Mucosa of descending colon (tissue), 3 donors: ENCODE measurements around the gene CPB2. TPM values are rescaled to one million over a fixed set of nuclear protein-coding genes. Genes with fewer than 3 reads are reported as not detected.

Source experiments
- ATAC-seq: fragments of 200-7000 bp; cut with Tn5 transposase; one replicate; pipeline ENCODE4 v1.9.1; 2020; ENCODE audit warnings: mild to moderate bottlenecking, moderate library complexity
- DNase-seq, 3 donors: peaks; one replicate each; pipeline ENCODE4 v3.0.0-alpha.2; 2020
- H3K36me3 ChIP-seq: fragments of 200-600 bp; one replicate; pipeline ENCODE4 v1.8.0; 2021; ENCODE audit warnings: low read depth, mild to moderate bottlenecking
- H3K4me1 ChIP-seq: fragments of 200-600 bp; one replicate; pipeline ENCODE4 v1.8.0; 2021; ENCODE audit warnings: low read depth, mild to moderate bottlenecking
- H3K4me3 ChIP-seq: fragments of 200-600 bp; one replicate; pipeline ENCODE4 v1.8.0; 2021; ENCODE audit warnings: mild to moderate bottlenecking
- H3K9me3 ChIP-seq: fragments of 200-600 bp; one replicate; pipeline ENCODE4 v1.8.0; 2021; ENCODE audit warnings: mild to moderate bottlenecking
- CTCF ChIP-seq: fragments of 200-600 bp; IDR thresholded peaks from one replicate; pipeline ENCODE4 v1.8.0; 2022; ENCODE audit warnings: antibody characterized with exemption, mild to moderate bottlenecking
- intact Hi-C, 2 donors: fragments of 100-400 bp; cut with DNase I in 1 of 2; cut with micrococcal nuclease in 1 of 2; formaldehyde crosslinking; loops; one replicate each; pipeline versions ENCODE4 v1.11.0 to v1.11.1; 2022; cut with DNase I, micrococcal nuclease
- total RNA-seq, 3 donors: library from RNA; stranded (reverse); fragmentation: NEBNext Ultra II Directional in 2 of 3; extraction: Animal tissue kit (Norgen Biotek cat#: 25700) in 2 of 3; gene quantifications; one replicate each; pipeline versions ENCODE4 v1.2.1 to v1.2.4, GENCODE V29; 2021 to 2023
- donor health status: DM: no; HTN: no; CAD: no; lungs with moderate emphysema.
- donor health status: DM: no; HTN: no; CAD: no.
- donor health status: DM: no; HTN: yes; CAD: no.

CPB2 gene
- total RNA-seq, 3 donors from 2014 or later = not detected

- no peak for TF ChIP-seq CTCF
- no peaks in the 10 kb centered on the region for H3K4me1 ChIP-seq
- no peak overlapping the region for H3K4me3 ChIP-seq
- H3K9me3 ChIP-seq = no peaks in the 10 kb centered on the region
- ATAC-seq = no peak
- intact Hi-C loops = no loop called here
- no peak for DNase-seq
- no peaks in the 10 kb centered on the region for H3K36me3 ChIP-seq
Measured at GRCh38 chr13:46006688-46007452, 98.0 kb downstream of the CPB2 start.

DNA sequence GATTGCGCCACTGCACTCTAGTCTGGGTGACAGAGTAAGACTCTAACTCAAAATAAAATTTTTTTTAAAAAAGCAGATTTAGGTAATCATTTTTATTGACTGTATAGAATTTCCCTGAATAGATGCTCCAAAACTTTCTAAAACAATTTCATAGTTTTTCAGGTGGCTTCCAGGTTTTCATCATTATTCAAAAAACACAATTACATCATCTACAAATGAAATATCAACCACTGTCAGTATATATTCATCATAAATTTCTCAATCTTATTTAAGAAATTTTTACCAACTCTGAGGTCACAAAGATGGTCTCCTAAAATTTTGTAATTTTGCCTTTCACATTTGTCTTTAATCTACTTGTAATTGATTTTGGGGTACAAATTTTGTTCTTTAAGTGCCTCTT is 100.3 kb downstream of the CPB2 start:
- intact Hi-C loops = no loop called here
- no peak for DNase-seq
- ATAC-seq = no peak

More for the DNA sequence above, 100.3 kb downstream of the CPB2 start:
- TF ChIP-seq CTCF = no peak
- Histone ChIP-seq H3K9me3 (no peaks in the 10 kb centered on the region), H3K36me3 (no peaks in the 10 kb centered on the region), H3K4me1 (no peaks in the 10 kb centered on the region), H3K4me3 (no peak overlapping the region)

Other genes starting within 250 kb of the CPB2 start
- gene ZC3H13, start 52.3 kb downstream of the CPB2 start, total RNA-seq = 10 to 100 TPM; 26.6 to 70.9 (median 29.5) TPM
- 10 to 100 TPM; 15.7 to 53.3 (median 35.1) TPM for gene LCP1, start 77.1 kb upstream of the CPB2 start, total RNA-seq
- not detected for gene LRRC63, start 106.9 kb upstream of the CPB2 start, total RNA-seq